Measurements from ENCODE around the gene CNOT4.

DNA sequence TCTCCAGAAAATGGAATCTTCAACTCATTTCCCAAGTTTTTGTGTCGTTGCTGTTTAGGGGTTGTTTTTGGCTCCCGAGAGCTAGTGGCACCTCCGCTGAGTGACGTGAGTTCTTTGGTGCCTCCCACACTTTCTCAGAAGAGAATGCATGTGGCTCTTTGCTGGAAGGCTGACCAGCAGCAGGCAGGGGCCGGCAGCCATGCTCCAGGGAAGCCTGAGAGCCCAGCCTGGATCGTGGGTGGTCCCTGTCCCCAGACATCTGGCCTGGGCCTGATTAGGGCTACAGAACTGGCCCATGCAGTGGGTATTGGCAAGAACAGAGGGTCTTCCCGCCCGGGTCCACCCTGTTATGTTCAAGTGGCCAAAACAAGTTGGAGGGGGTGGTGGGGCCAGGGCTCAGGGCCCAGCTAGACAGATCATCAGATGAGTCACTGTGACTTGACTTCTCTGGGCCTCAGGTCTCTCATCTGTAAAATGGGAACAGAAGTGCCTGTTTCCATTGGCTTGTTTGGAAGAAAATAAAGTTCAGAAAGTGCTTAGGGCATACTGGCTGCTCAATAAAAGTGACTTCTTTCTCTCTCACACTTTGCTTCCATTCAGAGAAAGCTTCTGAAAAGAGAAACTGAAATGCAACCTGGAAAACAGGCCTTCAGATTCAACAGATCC lies 193.1 kb downstream of the CNOT4 start:
- TF ChIP-seq, protein P1, sequence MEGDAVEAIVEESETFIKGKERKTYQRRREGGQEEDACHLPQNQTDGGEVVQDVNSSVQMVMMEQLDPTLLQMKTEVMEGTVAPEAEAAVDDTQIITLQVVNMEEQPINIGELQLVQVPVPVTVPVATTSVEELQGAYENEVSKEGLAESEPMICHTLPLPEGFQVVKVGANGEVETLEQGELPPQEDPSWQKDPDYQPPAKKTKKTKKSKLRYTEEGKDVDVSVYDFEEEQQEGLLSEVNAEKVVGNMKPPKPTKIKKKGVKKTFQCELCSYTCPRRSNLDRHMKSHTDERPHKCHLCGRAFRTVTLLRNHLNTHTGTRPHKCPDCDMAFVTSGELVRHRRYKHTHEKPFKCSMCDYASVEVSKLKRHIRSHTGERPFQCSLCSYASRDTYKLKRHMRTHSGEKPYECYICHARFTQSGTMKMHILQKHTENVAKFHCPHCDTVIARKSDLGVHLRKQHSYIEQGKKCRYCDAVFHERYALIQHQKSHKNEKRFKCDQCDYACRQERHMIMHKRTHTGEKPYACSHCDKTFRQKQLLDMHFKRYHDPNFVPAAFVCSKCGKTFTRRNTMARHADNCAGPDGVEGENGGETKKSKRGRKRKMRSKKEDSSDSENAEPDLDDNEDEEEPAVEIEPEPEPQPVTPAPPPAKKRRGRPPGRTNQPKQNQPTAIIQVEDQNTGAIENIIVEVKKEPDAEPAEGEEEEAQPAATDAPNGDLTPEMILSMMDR (IDR thresholded peaks at IDR 0.05): no peak
- TF ChIP-seq POLR2AphosphoS5 (IDR thresholded peaks at IDR 0.05) (no peak), EP300 (IDR thresholded peaks at IDR 0.05) (no peak)

Measured in stomach (tissue), 4 donors.